ENCODE data around the gene CUX1. TPM values are rescaled to one million over a fixed set of nuclear protein-coding genes. Genes with fewer than 3 reads are reported as not detected.

CUX1 gene
- total RNA-seq, 1 experiment from 2014 or later: 53.5 TPM

DNA sequence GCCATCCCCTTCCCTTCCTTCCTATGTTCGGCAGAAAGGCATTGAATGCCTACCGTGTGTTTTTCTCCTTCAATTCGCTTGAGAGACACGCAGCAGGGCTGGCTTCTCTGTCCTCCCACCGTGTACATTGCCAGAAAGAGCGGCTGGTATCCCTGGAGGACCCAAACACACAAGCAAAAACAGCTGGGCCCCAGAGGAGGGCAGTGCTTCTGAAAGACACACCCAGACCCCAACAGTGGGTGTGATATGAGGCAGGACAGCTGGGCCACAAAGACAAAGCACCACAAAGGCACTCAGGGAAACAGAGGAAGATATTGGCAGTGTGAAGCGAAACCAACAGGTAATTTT, 336.1 kb downstream of the CUX1 start:
- WGBS (ENCODE audit: extremely low coverage, insufficient read length, low lambda C conversion rate): no CpG with 5 or more reads among the region's 7 CpGs
- H3K4me1 ChIP-seq (ENCODE audit: insufficient read depth, low read length): peaks cover 11% of the 10 kb centered on the region; the same call in 1 of the 2 replicates
- H3K23me2 ChIP-seq (ENCODE audit: insufficient read length, low read depth, low read length, poor library complexity, severe bottlenecking): no peaks in the 10 kb centered on the region
- Mint-ChIP-seq H3K4me1 (peaks cover 17 to 33% of the 10 kb centered on the region in 2 experiments), H3K27ac (peak overlapping the region; percentile 96 to 99 (median 98)), H3K4me3 (no peak overlapping the region), H3K36me3 (ENCODE audit: insufficient read depth in 1 of 3, low read depth in 3 of 3) (peaks cover 9 to 16% (median 14%) of the 10 kb centered on the region in 3 experiments; a peak in 6 of 7 replicates), H3K27me3 (ENCODE audit: low read depth) (no peaks in the 10 kb centered on the region), H3K9me3 (no peaks in the 10 kb centered on the region)
- H2BK5ac ChIP-seq (ENCODE audit: insufficient read length, low read length): peak overlapping the region; percentile 56
- H3K27ac ChIP-seq (ENCODE audit: insufficient read length, low read depth, low read length): peak overlapping the region; percentile 67
- peak overlapping the region; percentile 27 for H4K5ac ChIP-seq (ENCODE audit: insufficient read length, low read depth, low read length)
- peak overlapping the region; percentile 93 for H2BK120ac ChIP-seq (ENCODE audit: low read depth, low read length, poor library complexity, severe bottlenecking)
- H2BK15ac ChIP-seq (ENCODE audit: low read depth, low read length): no peak overlapping the region
- no peaks in the 10 kb centered on the region for H3K9me3 ChIP-seq (ENCODE audit: control insufficient read depth, low read depth, low read length)
- peak overlapping the region; percentile 5 for H3K4me2 ChIP-seq (ENCODE audit: insufficient read depth, insufficient read length, low read length)
- H2AK5ac ChIP-seq (ENCODE audit: insufficient read length, low read length): peak overlapping the region; percentile 57
- no peak overlapping the region for H2AFZ ChIP-seq (ENCODE audit: low read length)
- peak overlapping the region; percentile 67; the same call in 1 of the 2 replicates for H3K4ac ChIP-seq (ENCODE audit: low read depth, low read length)
- peak overlapping the region; percentile 90 for H3K18ac ChIP-seq (ENCODE audit: insufficient read length, low read depth, low read length)
- no peaks in the 10 kb centered on the region for H3K79me2 ChIP-seq (ENCODE audit: insufficient read depth, low read length)
- peak overlapping the region; percentile 59 for H3K14ac ChIP-seq (ENCODE audit: insufficient read depth, low read length)
- peak overlapping the region; percentile 66 for H2BK12ac ChIP-seq (ENCODE audit: insufficient read length, low read depth, low read length)
- H3K56ac ChIP-seq (ENCODE audit: insufficient read length, low read depth, low read length): no peak overlapping the region
- no peaks in the 10 kb centered on the region for H4K20me1 ChIP-seq (ENCODE audit: control insufficient read depth, insufficient read depth, insufficient read length)
- H3T11ph ChIP-seq (ENCODE audit: low read length): peak overlapping the region; percentile 20
- no peak overlapping the region for H3K23ac ChIP-seq (ENCODE audit: insufficient read length, low read depth, low read length)
- no peak overlapping the region for H2BK20ac ChIP-seq (ENCODE audit: low read depth, low read length, poor library complexity, severe bottlenecking)
- H3K27me3 ChIP-seq (ENCODE audit: insufficient read depth, low read length): no peaks in the 10 kb centered on the region
- no peaks in the 10 kb centered on the region for H3K79me1 ChIP-seq (ENCODE audit: insufficient read depth, low read depth, low read length, poor library complexity, severe bottlenecking)
- TF ChIP-seq, protein P1, sequence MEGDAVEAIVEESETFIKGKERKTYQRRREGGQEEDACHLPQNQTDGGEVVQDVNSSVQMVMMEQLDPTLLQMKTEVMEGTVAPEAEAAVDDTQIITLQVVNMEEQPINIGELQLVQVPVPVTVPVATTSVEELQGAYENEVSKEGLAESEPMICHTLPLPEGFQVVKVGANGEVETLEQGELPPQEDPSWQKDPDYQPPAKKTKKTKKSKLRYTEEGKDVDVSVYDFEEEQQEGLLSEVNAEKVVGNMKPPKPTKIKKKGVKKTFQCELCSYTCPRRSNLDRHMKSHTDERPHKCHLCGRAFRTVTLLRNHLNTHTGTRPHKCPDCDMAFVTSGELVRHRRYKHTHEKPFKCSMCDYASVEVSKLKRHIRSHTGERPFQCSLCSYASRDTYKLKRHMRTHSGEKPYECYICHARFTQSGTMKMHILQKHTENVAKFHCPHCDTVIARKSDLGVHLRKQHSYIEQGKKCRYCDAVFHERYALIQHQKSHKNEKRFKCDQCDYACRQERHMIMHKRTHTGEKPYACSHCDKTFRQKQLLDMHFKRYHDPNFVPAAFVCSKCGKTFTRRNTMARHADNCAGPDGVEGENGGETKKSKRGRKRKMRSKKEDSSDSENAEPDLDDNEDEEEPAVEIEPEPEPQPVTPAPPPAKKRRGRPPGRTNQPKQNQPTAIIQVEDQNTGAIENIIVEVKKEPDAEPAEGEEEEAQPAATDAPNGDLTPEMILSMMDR (conservative IDR thresholded peaks at IDR 0.05): no peak
- DNase-seq: no peak
- no peak overlapping the region for H3K9ac ChIP-seq (ENCODE audit: extremely low read depth, insufficient read length, low read length)
- H4K8ac ChIP-seq (replicated peaks; ENCODE audit: insufficient read length, low read depth, low read length): no peak overlapping the region
- H4K91ac ChIP-seq (ENCODE audit: insufficient read length, low read depth, low read length): peak overlapping the region; percentile 44

Measured in H9 (cell line).